HG03097 (cell line): Measurements from ENCODE around the gene PCDH9.

Experiments used
- ATAC-seq: cut with Tn5 transposase; IDR thresholded peaks from one replicate; pipeline ENCODE4 v1.9.1; 2021; ENCODE audit not compliant: unreplicated experiment, low FRiP score

PCDH9 gene

DNA sequence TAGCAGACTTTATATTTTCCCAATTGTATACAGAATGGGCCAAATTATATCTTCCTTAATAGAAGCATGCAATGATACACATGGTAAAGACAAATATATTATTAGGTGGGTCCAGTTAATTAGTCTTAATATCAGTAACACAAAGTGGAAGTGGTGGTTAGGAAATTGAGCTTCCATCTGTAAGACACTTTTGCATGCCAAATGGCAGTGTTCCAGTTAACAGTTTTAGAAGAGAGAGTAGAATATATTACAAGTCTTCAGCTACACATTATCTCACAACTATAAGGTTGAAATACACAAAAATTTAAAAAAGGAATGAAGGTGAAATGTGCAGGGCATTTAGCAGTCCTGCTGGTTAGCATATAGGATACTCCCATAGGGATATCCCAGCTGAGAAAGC, 536.5 kb downstream of the PCDH9 start:
- no peak for ATAC-seq

DNA sequence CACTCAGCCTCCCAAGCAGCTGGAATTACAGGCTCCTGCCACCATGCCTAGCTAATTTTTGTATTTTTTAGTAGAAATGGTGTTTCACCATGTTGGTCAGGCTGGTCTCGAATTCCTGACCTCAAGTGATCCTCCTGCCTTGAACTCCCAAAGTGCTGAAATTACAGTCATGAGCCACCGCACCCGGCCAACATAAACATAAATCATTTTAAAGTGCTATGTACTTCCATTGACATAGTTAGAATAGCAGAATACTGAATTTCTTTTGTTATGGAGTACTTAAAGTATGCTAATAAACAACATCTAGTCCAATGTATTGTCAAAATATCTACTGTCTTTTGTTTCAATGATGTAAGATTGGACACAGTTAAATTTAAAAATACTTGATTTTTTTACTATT, 539.0 kb downstream of the PCDH9 start:
- no peak for ATAC-seq

GRCh38 chr13:66689628-66690027, 540.5 kb downstream of the PCDH9 start:
- ATAC-seq: no peak

- ATAC-seq: no peak
These were observed 541.0 kb downstream of the PCDH9 start for GRCh38 chr13:66689037-66689619.

GRCh38 chr13:66681403-66681802, 548.7 kb downstream of the PCDH9 start:
- ATAC-seq: no peak

- ATAC-seq: no peak
These were observed 550.1 kb downstream of the PCDH9 start for GRCh38 chr13:66680031-66680430.

DNA sequence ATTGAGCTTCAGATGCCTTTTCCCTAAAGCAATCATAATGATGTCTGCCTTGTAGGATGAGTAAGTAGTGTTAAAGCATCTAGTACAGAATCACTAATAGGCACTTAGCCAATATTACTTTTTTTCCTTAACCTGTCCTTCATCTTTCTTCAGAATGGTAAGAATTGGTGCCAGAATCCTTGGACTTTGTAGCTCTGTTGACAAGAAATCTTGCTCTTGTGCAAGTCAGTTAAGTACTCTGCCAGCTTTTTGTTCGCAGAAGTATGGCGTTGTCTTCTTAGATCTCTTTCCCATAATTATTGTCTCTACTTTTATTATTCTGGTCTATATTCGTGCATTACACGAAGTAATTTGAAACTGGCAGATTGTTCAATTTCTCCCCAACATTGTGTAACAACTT, 554.5 kb downstream of the PCDH9 start:
- no peak for ATAC-seq

- ATAC-seq: no peak
These were observed 556.7 kb downstream of the PCDH9 start for GRCh38 chr13:66673401-66673800.

- ATAC-seq: no peak
These were observed 564.1 kb downstream of the PCDH9 start for GRCh38 chr13:66665991-66666390.

DNA sequence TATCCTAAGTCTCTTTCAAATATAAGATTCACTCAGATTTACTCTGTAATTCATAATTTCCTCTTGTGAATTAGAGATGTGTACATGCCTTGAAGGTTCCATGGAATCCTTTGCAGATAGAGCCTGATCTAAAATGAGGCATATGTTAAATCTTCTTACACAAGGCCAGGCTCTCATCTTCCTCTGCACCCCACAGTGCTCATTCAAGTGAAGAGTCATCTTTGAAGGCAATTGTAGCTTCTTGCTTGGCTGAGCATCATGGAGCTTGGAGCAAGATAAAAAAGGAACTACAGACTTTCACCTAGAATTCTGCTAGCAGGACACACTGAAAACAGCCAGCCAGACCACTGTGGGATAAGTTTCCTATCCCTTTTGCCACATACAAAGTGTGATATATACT, 566.4 kb downstream of the PCDH9 start:
- no peak for ATAC-seq

- no peak for ATAC-seq
These were observed 566.9 kb downstream of the PCDH9 start for GRCh38 chr13:66663206-66663605.

DNA sequence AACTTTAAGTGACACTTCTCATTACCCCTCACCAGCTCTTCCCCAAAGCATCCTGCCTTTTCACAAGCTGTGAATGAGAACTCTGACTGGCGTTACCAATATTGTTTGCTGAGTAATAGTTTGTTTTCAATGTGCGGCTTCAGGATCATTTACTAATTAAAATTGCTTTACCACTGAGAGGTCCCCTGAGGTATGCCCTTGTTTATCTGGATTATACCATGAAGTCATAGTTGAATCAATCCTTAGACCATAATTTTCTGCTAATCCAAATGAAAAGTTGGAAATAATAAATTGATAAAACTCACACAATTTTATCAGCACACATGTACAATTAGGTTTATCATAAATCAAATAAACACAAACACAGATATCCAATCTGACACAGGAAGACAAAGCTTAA, 568.8 kb downstream of the PCDH9 start:
- no peak for ATAC-seq

DNA sequence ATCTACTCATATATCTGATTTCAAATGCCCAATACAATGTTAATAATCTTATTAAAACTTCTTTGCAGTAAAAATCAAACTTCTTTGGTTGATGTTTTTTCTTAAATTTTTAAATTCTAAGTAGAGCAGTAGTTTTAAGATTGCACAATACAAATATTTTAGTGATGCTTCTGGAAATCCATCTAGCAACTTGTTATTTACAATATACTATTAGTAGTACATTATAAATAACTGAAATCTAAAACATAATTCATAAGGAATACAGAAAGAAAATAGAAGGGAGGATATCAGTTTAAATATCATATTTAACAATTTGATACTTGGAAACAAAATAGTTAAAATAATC, 569.7 kb downstream of the PCDH9 start:
- no peak for ATAC-seq

- ATAC-seq: peak; percentile 85
These were observed 570.3 kb downstream of the PCDH9 start for GRCh38 chr13:66659701-66660467.

GRCh38 chr13:66659286-66659685, 570.9 kb downstream of the PCDH9 start:
- ATAC-seq: no peak

DNA sequence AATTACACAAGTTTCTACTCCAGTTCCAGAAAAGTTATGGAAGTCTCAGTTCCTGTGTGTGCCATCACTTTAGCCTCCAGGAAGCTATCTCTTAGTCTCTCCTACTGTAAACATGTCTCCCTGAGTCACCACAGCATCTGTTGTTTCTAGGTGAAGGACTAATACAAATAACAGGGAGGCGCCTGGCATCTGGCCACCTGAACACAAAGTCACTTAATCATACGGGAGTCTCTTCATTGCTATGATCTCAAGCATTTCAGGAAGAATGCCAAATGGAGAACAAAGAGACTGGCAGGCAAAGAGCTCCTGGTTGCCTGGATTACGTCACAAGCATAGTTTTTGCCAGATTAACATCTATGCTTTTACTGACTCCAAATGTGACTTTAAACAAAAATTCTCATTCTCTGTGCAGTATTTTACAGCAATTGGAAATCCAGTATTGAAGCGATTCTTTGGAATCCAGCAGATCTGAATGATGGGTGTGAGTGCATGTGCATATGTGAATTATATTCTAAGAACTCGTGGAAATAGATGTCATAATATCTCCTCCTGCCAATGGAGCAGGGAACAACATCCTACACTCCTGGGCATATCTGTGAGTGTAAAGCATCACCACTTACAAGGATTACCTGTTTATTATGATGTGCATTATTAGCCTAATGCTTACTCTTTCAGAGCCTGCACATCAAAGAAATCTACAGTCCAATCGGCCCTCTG, 572.8 kb downstream of the PCDH9 start:
- ATAC-seq: no peak

GRCh38 chr13:66655847-66656454, 574.2 kb downstream of the PCDH9 start:
- no peak for ATAC-seq

DNA sequence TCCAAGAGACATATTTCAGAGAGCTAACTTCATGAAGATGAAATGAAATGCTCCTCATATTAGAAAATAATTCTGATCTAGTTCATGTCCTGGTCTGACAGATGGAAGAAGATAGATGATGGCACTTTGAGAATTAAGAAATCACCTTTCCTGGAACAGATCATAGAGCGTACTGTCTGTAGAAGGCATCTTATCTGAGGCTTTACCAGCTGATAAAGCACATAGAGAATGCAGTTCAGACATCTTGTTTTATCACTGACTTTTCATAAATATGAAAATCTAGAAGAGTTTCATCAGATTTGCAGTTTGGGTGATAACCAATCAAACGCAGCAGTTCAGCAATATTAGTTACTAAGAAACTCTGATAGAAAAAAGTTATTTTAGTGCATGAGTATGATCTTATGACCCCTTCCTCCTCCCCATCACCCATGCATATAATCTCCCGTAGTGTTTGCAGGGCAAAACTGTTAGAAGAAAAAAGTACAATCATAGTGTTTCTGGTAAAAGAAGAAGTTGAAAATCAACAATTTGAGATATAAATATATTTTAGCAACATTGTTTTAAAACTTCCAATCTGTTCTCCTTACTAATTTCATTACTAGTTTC, 585.2 kb downstream of the PCDH9 start:
- ATAC-seq: no peak

- ATAC-seq: peak; percentile 73
These were observed 589.9 kb downstream of the PCDH9 start for GRCh38 chr13:66640231-66640630.

DNA sequence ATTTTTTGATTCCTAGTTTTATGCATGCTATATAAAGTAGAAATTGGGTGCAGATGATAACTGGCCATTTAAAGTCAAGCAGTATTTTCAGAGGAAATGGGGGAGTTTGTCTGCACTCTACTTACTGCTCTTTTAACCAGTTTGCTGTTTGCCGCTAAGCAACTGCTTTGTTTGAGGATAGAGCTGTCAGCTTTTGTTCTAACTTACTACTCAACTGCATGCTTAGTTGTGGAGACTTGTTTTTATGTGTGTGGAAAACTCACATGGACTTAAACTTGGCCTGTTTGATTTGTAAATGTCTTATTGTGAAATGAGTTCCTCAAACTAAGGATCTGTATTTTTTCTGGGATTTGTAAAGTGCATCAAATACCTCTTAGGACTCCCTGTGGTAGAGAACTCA, 591.1 kb downstream of the PCDH9 start:
- no peak for ATAC-seq

- no peak for ATAC-seq
These were observed 594.6 kb downstream of the PCDH9 start for GRCh38 chr13:66635526-66635925.
